Measurements from ENCODE around the gene AMN. TPM values are rescaled to one million over a fixed set of nuclear protein-coding genes. Genes with fewer than 3 reads are reported as not detected.

AMN gene
- total and polyA plus RNA-seq, 4 donors = 2.1 to 51.2 (median 8.6) TPM

- DNase-seq (ENCODE audit: low spot score) = no peak
- Histone ChIP-seq H3K9ac (ENCODE audit: low read depth in 1 of 2, low read length in 2 of 2) (no peak overlapping the region), H3K4me1 (ENCODE audit: control insufficient read depth in 4 of 4, insufficient read depth in 4 of 4, low read length in 3 of 4) (peaks cover 0 to 2% (median 0%) of the 10 kb centered on the region in 4 donors), H3K27ac (ENCODE audit: low read depth in 1 of 2, low read length in 2 of 2) (no peak overlapping the region), H3K9me3 (ENCODE audit: control insufficient read depth in 4 of 4, low read length in 3 of 4) (no peaks in the 10 kb centered on the region), H3K27me3 (ENCODE audit: control insufficient read depth in 4 of 4, insufficient read depth in 4 of 4, low read length in 3 of 4) (no peaks in the 10 kb centered on the region), H3K36me3 (ENCODE audit: control insufficient read depth in 4 of 4, insufficient read depth in 3 of 4, low read depth in 1 of 4, low read length in 3 of 4) (peaks cover 24 to 89% (median 76%) of the 10 kb centered on the region in 4 donors), H3K4me3 (ENCODE audit: low read depth in 1 of 3, low read length in 3 of 3) (no peak overlapping the region)
- TF ChIP-seq NR2F2 (IDR thresholded peaks at IDR 0.05) = no peak
- no peak for TF ChIP-seq MAX (IDR thresholded peaks at IDR 0.05)
- no peak for TF ChIP-seq RXRA (IDR thresholded peaks at IDR 0.05)
- no peak for TF ChIP-seq HNF4A (conservative IDR thresholded peaks at IDR 0.05)
- no peak for TF ChIP-seq SP1 (IDR thresholded peaks at IDR 0.05)
- no peak for TF ChIP-seq CTCF (IDR thresholded peaks at IDR 0.05; ENCODE audit: low read depth, low read length, missing input control)
- TF ChIP-seq TAF1 (conservative IDR thresholded peaks at IDR 0.05) = no peak
- TF ChIP-seq YY1 (IDR thresholded peaks at IDR 0.05) = no peak
- TF ChIP-seq EGR1 (IDR thresholded peaks at IDR 0.05; ENCODE audit: low read depth in 2 of 2) = no peak
- TF ChIP-seq FOXA2 (IDR thresholded peaks at IDR 0.05) = no peak
- TF ChIP-seq REST (IDR thresholded peaks at IDR 0.05) = no peak
- 94% methylated on average over 21 of the region's 21 CpGs for WGBS
Observed at GRCh38 chr14:102966681-102967505, 44.4 kb downstream of the AMN start.

- H3K9ac ChIP-seq (ENCODE audit: low read depth in 1 of 2, low read length in 2 of 2) = no peak overlapping the region
- no peak for TF ChIP-seq NR2F2 (IDR thresholded peaks at IDR 0.05)
- TF ChIP-seq HNF4A (conservative IDR thresholded peaks at IDR 0.05) = no peak
- no peak for TF ChIP-seq TAF1 (conservative IDR thresholded peaks at IDR 0.05)
- TF ChIP-seq GABPA (IDR thresholded peaks at IDR 0.05 in 1 of 2, conservative IDR thresholded peaks at IDR 0.05 in 1 of 2) = no peak
- TF ChIP-seq YY1 (IDR thresholded peaks at IDR 0.05) = no peak
- H3K9me3 ChIP-seq (ENCODE audit: control insufficient read depth in 4 of 4, low read length in 3 of 4) = no peaks in the 10 kb centered on the region
- no peak overlapping the region for H3K4me3 ChIP-seq (ENCODE audit: low read depth in 1 of 3, low read length in 3 of 3)
- H3K27me3 ChIP-seq (ENCODE audit: control insufficient read depth in 4 of 4, insufficient read depth in 4 of 4, low read length in 3 of 4) = no peaks in the 10 kb centered on the region
- H3K4me1 ChIP-seq (ENCODE audit: control insufficient read depth in 4 of 4, insufficient read depth in 4 of 4, low read length in 3 of 4) = no peaks in the 10 kb centered on the region
- peaks cover 24 to 86% (median 72%) of the 10 kb centered on the region in 4 donors for H3K36me3 ChIP-seq (ENCODE audit: control insufficient read depth in 4 of 4, insufficient read depth in 3 of 4, low read depth in 1 of 4, low read length in 3 of 4)
- WGBS = 94% methylated on average over 14 of the region's 14 CpGs
- no peak for DNase-seq (ENCODE audit: low spot score)
- H3K27ac ChIP-seq (ENCODE audit: low read depth in 1 of 2, low read length in 2 of 2) = no peak overlapping the region
Observed at GRCh38 chr14:102967506-102967795, 45.0 kb downstream of the AMN start.

Measured in liver (tissue), 9 donors.